ENCODE results near the gene DENND1C. TPM values are rescaled to one million over a fixed set of nuclear protein-coding genes. Genes with fewer than 3 reads are reported as not detected.

The DENND1C gene
- total RNA-seq, 1 donor from 2014 or later = not detected

DNA sequence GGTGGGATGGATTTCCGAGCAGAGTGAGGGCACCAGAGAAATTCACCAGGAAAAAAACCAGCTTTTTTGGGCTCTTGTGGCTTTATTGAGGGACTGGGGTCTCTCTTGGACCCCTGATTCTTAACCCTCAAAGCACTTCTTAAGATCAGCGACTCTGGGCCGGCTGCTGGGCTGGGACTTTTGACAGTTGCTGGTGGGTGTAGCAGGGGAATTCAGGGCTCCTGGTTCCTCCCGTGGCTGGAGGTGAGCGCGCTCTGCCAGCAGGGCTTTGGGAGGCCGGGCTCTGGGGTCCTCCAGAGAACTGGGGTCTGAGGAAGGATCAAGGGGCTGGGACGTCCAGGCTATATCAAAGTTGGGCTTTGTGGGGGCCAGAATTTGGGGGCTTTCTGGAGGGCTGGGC is 14.2 kb downstream of the DENND1C start:
- DNase-seq (ENCODE audit: extremely low spot score, unreplicated experiment) = no peak
- TF ChIP-seq, protein P1, sequence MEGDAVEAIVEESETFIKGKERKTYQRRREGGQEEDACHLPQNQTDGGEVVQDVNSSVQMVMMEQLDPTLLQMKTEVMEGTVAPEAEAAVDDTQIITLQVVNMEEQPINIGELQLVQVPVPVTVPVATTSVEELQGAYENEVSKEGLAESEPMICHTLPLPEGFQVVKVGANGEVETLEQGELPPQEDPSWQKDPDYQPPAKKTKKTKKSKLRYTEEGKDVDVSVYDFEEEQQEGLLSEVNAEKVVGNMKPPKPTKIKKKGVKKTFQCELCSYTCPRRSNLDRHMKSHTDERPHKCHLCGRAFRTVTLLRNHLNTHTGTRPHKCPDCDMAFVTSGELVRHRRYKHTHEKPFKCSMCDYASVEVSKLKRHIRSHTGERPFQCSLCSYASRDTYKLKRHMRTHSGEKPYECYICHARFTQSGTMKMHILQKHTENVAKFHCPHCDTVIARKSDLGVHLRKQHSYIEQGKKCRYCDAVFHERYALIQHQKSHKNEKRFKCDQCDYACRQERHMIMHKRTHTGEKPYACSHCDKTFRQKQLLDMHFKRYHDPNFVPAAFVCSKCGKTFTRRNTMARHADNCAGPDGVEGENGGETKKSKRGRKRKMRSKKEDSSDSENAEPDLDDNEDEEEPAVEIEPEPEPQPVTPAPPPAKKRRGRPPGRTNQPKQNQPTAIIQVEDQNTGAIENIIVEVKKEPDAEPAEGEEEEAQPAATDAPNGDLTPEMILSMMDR (IDR thresholded peaks at IDR 0.05) = no peak
- Mint-ChIP-seq H3K4me3 (ENCODE audit: unreplicated experiment) (no peak overlapping the region), H3K9me3 (ENCODE audit: unreplicated experiment) (no peaks in the 10 kb centered on the region), H3K4me1 (ENCODE audit: unreplicated experiment) (peaks cover 4% of the 10 kb centered on the region), H3K27me3 (ENCODE audit: unreplicated experiment) (peaks cover 29% of the 10 kb centered on the region), H3K36me3 (ENCODE audit: unreplicated experiment) (no peaks in the 10 kb centered on the region), H3K27ac (ENCODE audit: unreplicated experiment) (no peak overlapping the region)

DNA sequence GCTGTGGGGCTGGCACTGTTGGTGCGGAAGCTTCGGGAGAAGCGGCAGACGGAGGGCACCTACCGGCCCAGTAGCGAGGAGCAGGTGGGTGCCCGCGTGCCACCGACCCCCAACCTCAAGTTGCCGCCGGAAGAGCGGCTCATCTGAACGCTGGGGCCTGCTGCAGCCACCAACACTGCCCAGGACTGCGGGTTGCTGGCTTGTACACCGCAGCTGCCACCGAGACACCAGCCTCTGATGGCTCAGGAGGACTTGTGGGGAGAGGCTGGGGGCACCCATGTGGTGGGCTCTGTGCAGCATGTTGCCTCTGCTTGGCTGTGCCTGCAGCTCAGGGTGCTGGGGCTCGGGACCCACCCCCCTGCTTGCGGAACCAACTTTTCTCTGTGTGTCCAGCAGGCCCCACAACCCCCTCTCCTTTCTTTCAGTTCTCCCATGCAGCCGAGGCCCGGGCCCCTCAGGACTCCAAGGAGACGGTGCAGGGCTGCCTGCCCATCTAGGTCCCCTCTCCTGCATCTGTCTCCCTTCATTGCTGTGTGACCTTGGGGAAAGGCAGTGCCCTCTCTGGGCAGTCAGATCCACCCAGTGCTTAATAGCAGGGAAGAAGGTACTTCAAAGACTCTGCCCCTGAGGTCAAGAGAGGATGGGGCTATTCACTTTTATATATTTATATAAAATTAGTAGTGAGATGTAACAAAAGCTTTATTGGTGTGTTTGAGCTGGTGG is 14.9 kb downstream of the DENND1C start:
- Mint-ChIP-seq H3K9me3 (ENCODE audit: unreplicated experiment) (no peaks in the 10 kb centered on the region), H3K36me3 (ENCODE audit: unreplicated experiment) (no peaks in the 10 kb centered on the region), H3K4me3 (ENCODE audit: unreplicated experiment) (no peak overlapping the region), H3K27me3 (ENCODE audit: unreplicated experiment) (peaks cover 33% of the 10 kb centered on the region), H3K27ac (ENCODE audit: unreplicated experiment) (no peak overlapping the region), H3K4me1 (ENCODE audit: unreplicated experiment) (peaks cover 4% of the 10 kb centered on the region)
- TF ChIP-seq, protein P1 (IDR thresholded peaks at IDR 0.05) = no peak
- no peak for DNase-seq (ENCODE audit: extremely low spot score, unreplicated experiment)

DNA sequence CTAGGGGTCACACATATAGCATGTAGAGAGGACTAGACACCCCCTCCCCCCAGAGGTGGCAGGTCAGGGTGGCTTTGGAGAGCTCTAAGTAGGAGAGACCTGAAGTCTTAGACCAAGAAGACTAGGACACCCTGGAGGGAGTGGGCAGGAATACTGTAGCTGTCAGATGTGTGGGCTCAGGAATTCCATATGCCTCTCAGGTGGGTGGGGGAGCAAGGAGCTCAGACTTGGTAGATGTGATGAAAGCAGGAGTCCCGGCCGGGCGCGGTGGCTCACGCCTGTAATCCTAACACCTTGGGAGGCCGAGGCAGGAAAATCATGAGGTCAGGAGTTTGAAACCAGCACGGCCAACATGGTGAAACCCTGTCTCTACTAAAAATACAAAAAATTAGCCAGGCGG is 15.9 kb downstream of the DENND1C start:
- Mint-ChIP-seq H3K4me1 (ENCODE audit: unreplicated experiment) (peaks cover 4% of the 10 kb centered on the region), H3K36me3 (ENCODE audit: unreplicated experiment) (no peaks in the 10 kb centered on the region), H3K4me3 (ENCODE audit: unreplicated experiment) (no peak overlapping the region), H3K27ac (ENCODE audit: unreplicated experiment) (no peak overlapping the region), H3K9me3 (ENCODE audit: unreplicated experiment) (no peaks in the 10 kb centered on the region), H3K27me3 (ENCODE audit: unreplicated experiment) (peaks cover 33% of the 10 kb centered on the region)
- TF ChIP-seq, protein P1 (IDR thresholded peaks at IDR 0.05) = no peak
- no peak for DNase-seq (ENCODE audit: extremely low spot score, unreplicated experiment)

DNA sequence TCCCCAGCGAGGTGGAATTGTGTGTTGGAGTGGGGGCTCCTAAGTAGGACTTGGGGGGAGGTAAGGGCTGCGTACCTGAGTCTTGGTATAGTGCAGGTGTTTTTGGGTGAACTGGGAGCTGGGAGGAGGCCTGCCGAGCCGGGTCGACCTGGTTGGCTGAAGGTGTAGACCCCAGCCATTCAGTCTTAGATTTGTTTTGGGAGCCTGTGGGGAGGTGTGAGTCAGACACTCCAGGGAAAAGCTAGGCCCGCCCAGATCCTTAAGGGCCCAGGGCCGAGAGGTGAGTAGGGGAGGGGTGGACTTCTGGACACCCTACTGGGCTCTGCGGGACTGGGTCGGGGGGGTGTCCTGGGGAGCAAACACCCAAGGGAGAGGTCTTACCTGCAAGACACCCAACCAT is 16.6 kb downstream of the DENND1C start:
- no peak overlapping the region for H3K27ac Mint-ChIP-seq (ENCODE audit: unreplicated experiment)
- H3K36me3 Mint-ChIP-seq (ENCODE audit: unreplicated experiment) = no peaks in the 10 kb centered on the region
- TF ChIP-seq, protein P1 (IDR thresholded peaks at IDR 0.05) = no peak
- no peaks in the 10 kb centered on the region for H3K9me3 Mint-ChIP-seq (ENCODE audit: unreplicated experiment)
- peaks cover 9% of the 10 kb centered on the region for H3K4me1 Mint-ChIP-seq (ENCODE audit: unreplicated experiment)
- H3K4me3 Mint-ChIP-seq (ENCODE audit: unreplicated experiment) = no peak overlapping the region
- H3K27me3 Mint-ChIP-seq (ENCODE audit: unreplicated experiment) = peaks cover 33% of the 10 kb centered on the region
- no peak for DNase-seq (ENCODE audit: extremely low spot score, unreplicated experiment)

DNA sequence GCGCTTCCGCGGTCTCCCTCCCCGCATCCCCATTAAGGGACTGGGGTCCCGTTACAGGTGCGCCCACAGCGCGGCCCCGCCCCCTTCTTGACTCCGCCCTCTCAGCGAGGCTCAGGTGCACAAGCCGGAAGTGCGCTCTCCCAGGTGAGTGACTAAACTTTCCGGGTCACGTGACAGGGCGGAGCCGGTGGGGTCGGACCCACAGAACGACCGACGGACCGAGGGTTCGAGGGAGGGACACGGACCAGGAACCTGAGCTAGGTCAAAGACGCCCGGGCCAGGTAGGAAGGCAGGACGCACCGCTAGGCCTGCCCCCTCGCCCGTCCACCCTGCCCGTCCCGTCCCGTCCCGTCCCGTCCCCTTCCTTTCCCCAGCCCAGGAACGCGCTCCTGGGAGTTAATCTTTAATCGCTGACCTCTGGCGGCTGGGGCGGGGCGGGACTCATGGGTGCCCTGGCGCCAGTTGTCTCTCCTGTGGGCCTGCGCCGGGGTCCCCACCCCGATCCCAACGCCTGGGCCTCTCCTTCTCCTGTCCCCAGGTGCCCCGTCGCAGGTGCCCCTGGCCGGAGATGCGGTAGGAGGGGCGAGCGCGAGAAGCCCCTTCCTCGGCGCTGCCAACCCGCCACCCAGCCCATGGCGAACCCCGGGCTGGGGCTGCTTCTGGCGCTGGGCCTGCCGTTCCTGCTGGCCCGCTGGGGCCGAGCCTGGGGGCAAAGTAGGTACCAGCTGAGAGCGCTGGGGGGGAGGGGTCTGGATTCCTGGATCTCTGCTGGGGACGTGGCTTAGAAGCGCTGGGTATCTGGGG is 17.3 kb downstream of the DENND1C start, which contains the start of gene CRB3:
TSS of gene CRB3 (plus strand) at position 202 of the 804 bp plus-strand sequence. CDS start at position 633, 431 bp downstream.
- H3K27ac Mint-ChIP-seq (ENCODE audit: unreplicated experiment) = no peak within 1 kb of the TSS
- TF ChIP-seq, protein P1 (IDR thresholded peaks at IDR 0.05) = no peak
- H3K4me1 Mint-ChIP-seq (ENCODE audit: unreplicated experiment) = peaks cover 10% of the 10 kb centered on the region
- no peaks in the 10 kb centered on the region for H3K9me3 Mint-ChIP-seq (ENCODE audit: unreplicated experiment)
- H3K36me3 Mint-ChIP-seq (ENCODE audit: unreplicated experiment) = no peaks in the 10 kb centered on the region
- no peak for DNase-seq (ENCODE audit: extremely low spot score, unreplicated experiment)
- H3K4me3 Mint-ChIP-seq (ENCODE audit: unreplicated experiment) = no peak within 1 kb of the TSS
- H3K27me3 Mint-ChIP-seq (ENCODE audit: unreplicated experiment) = peaks cover 33% of the 10 kb centered on the region
